Activated T-helper 1 cell treated with anti-CD3 and anti-CD28 coated beads, Interleukin-12 subunit alpha, Interleukin-12 subunit beta, Interleukin-2, Interleukin-4 antibody, amounts not matched to agents 30 ng/mL and 10 ng/mL and 1 ng/mL, durations not matched to agents 14 hours and 24 hours and 36 hours (primary cell): ENCODE data around the gene CNGB1. TPM values are rescaled to one million over a fixed set of nuclear protein-coding genes. Genes with fewer than 3 reads are reported as not detected.

ENCODE experiments used
- DNase-seq: peaks from one replicate; pipeline ENCODE4 v3.0.0; 2021; ENCODE audit warnings: low spot score
- H3K27ac Mint-ChIP-seq: one replicate; pipeline ENCODE4 v1.8.0; 2021; ENCODE audit warnings: mild to moderate bottlenecking, mixed read lengths
- H3K27me3 Mint-ChIP-seq: one replicate; pipeline ENCODE4 v1.8.0; 2022; ENCODE audit warnings: mild to moderate bottlenecking, moderate library complexity, mixed read lengths; ENCODE audit not compliant: insufficient read depth
- H3K36me3 Mint-ChIP-seq: one replicate; pipeline ENCODE4 v1.8.0; 2021; ENCODE audit warnings: low read depth, mixed read lengths
- H3K4me1 Mint-ChIP-seq: one replicate; pipeline ENCODE4 v1.8.0; 2021; ENCODE audit warnings: low read depth, mixed read lengths
- H3K4me3 Mint-ChIP-seq: one replicate; pipeline ENCODE4 v1.8.0; 2021; ENCODE audit warnings: mild to moderate bottlenecking, moderate library complexity, mixed read lengths
- H3K9me3 Mint-ChIP-seq: one replicate; pipeline ENCODE4 v1.8.0; 2021; ENCODE audit warnings: mixed read lengths
- intact Hi-C: fragments of 100-400 bp; cut with micrococcal nuclease; formaldehyde crosslinking; loops from one replicate; pipeline ENCODE4 v1.15.1; 2024
- total RNA-seq: library from RNA; stranded (reverse); gene quantifications from 2 replicates; pipeline ENCODE4 v1.2.3, GENCODE V29; 2022

Gene CNGB1
- total RNA-seq, 1 donor from 2014 or later, result not detected

GRCh38 chr16:57941016-57941664 lies 29.8 kb downstream of the CNGB1 start:
- peaks cover 13% of the 10 kb centered on the region for H3K27me3 Mint-ChIP-seq

GRCh38 chr16:57940382-57940966 lies 30.5 kb downstream of the CNGB1 start:
- no peak overlapping the region for H3K4me3 Mint-ChIP-seq

More at GRCh38 chr16:57941016-57941664, 29.8 kb downstream of the CNGB1 start:
- no peaks in the 10 kb centered on the region for H3K9me3 Mint-ChIP-seq
- intact Hi-C loops, result no loop called here
- DNase-seq, result no peak
- no peaks in the 10 kb centered on the region for H3K36me3 Mint-ChIP-seq
- H3K4me1 Mint-ChIP-seq, result no peaks in the 10 kb centered on the region
- H3K4me3 Mint-ChIP-seq, result no peak overlapping the region
- H3K27ac Mint-ChIP-seq, result no peak overlapping the region

GRCh38 chr16:57939872-57940224 lies 31.1 kb downstream of the CNGB1 start:
- no peak overlapping the region for H3K27ac Mint-ChIP-seq
- H3K27me3 Mint-ChIP-seq, result peaks cover 13% of the 10 kb centered on the region
- no peaks in the 10 kb centered on the region for H3K36me3 Mint-ChIP-seq
- intact Hi-C loops, result no loop called here
- H3K4me3 Mint-ChIP-seq, result no peak overlapping the region
- no peak for DNase-seq
- no peaks in the 10 kb centered on the region for H3K9me3 Mint-ChIP-seq
- no peaks in the 10 kb centered on the region for H3K4me1 Mint-ChIP-seq

More at GRCh38 chr16:57940382-57940966, 30.5 kb downstream of the CNGB1 start:
- Mint-ChIP-seq H3K9me3 (no peaks in the 10 kb centered on the region), H3K36me3 (no peaks in the 10 kb centered on the region), H3K27me3 (peaks cover 13% of the 10 kb centered on the region), H3K27ac (no peak overlapping the region), H3K4me1 (no peaks in the 10 kb centered on the region)
- intact Hi-C loops, result no loop called here
- no peak for DNase-seq

DNA sequence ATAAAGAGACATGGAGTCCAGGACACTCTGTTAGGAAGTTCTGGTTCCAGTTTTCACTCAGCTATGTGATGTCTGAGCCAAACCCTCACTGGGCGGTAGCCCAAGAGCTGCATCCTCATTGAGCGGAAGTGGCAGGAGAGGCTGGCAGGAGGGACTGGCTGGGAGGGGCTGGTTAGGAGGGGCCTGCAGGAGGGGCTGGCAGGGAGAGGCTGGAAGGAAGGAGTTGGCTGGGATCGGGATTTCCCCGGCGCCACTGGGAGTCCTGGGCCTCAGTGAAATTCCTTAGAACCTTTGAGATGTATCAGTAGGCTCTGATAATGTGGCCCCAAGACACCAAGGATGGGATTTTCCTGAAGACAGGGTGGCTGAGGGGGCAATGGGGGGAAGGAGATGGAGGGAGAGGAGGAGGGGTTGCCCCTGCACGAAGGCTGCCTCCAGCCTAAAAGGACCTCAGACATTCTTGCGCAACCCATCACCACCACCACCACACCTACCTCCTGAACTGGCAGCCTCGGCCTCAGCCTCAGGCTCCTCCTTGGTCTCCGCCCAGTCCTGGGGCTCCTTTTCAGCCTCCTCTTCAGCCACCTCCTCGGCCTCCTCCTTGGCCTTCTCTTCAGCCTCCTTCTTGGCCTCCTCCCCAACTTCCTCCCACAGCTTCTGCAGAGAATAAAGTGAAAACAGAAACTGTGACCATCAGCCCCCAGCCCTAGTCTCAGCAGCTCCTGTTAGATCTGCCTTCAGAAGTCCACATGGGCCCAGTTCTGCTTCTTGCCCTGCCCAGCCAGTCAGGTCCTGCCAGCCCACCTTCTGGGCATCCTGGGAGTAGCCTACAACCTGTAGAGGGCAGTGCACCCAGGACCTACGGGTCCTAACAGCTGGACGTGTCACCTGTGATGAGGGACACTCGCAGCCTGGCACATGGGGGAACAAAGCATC lies 31.7 kb downstream of the CNGB1 start:
- no peaks in the 10 kb centered on the region for H3K9me3 Mint-ChIP-seq
- intact Hi-C loops, result no loop called here
- no peaks in the 10 kb centered on the region for H3K36me3 Mint-ChIP-seq
- no peak for DNase-seq
- H3K27me3 Mint-ChIP-seq, result peaks cover 13% of the 10 kb centered on the region
- no peaks in the 10 kb centered on the region for H3K4me1 Mint-ChIP-seq
- H3K27ac Mint-ChIP-seq, result no peak overlapping the region
- H3K4me3 Mint-ChIP-seq, result no peak overlapping the region

DNA sequence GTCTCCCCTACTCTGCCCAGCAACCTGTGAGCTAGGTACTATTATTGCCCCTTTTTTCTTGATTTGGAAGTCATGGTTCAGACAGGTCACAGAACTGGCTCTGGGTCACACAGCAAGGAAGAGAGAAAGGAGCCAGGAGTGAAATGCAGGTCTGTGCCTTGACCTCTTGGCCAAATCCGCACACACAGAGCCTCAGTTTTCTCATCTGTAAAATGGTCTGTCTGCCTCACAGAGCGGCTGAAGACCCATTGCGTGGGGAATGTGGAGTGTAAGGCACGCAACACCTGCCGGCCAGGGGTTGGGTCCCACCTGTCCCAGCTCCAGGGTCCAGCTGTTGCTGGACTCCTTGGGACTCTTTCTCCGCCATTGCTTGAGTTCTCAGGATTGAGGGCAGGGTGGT lies 32.4 kb downstream of the CNGB1 start:
- no peak for DNase-seq
- H3K27me3 Mint-ChIP-seq, result peaks cover 13% of the 10 kb centered on the region
- no peak overlapping the region for H3K27ac Mint-ChIP-seq
- no peaks in the 10 kb centered on the region for H3K4me1 Mint-ChIP-seq
- intact Hi-C loops, result no loop called here
- no peaks in the 10 kb centered on the region for H3K36me3 Mint-ChIP-seq
- H3K9me3 Mint-ChIP-seq, result no peaks in the 10 kb centered on the region
- H3K4me3 Mint-ChIP-seq, result no peak overlapping the region

GRCh38 chr16:57937861-57938260 lies 33.1 kb downstream of the CNGB1 start:
- intact Hi-C loops, result no loop called here
- Mint-ChIP-seq H3K4me3 (no peak overlapping the region), H3K4me1 (no peaks in the 10 kb centered on the region), H3K9me3 (no peaks in the 10 kb centered on the region), H3K27me3 (peaks cover 14% of the 10 kb centered on the region), H3K36me3 (no peaks in the 10 kb centered on the region), H3K27ac (no peak overlapping the region)
- no peak for DNase-seq

DNA sequence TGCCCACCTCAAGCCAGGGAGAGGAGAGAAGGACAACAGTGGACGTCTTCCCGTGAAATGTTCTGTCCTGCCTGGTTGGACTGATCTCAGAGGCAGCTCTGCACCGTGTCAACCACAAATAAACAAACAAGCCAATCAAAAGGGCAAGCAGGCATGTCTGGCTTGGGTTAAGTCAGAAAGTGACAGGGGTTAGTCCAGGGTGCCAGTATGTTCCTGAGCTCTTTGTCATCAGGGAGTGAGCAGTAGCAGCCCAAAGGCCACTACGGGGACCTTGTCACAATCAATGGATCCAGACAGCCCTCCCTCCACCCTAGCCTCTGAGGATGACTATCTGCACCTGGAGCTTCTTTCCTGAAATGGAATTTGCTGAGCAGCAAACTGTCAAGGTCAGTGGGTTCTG lies 35.0 kb downstream of the CNGB1 start:
- Mint-ChIP-seq H3K9me3 (no peaks in the 10 kb centered on the region), H3K27me3 (peaks cover 11% of the 10 kb centered on the region), H3K4me1 (no peaks in the 10 kb centered on the region), H3K36me3 (no peaks in the 10 kb centered on the region), H3K27ac (no peak overlapping the region), H3K4me3 (no peak overlapping the region)
- intact Hi-C loops, result no loop called here
- DNase-seq, result no peak

DNA sequence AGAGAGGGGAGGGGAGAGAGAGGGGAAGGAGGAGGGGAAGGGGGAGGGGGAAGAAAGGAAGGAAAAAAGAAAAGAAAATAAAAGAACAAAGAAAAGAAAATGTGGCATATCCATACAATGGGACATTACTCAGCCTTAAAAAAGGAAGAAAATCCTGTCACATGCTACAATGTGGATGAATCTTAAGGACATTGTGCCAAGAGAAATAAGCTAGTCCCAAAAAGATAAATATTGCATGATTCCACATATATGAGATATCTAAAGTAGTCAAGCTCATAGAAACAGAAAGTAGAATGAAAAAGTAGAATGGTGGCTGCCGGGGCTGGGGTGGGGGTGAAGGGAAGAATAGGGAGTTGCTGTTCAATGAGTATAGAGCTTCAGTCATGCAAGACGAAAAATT lies 40.4 kb downstream of the CNGB1 start:
- H3K36me3 Mint-ChIP-seq, result no peaks in the 10 kb centered on the region
- H3K27ac Mint-ChIP-seq, result no peak overlapping the region
- peaks cover 4% of the 10 kb centered on the region for H3K27me3 Mint-ChIP-seq
- H3K4me3 Mint-ChIP-seq, result no peak overlapping the region
- intact Hi-C loops, result no loop called here
- no peaks in the 10 kb centered on the region for H3K9me3 Mint-ChIP-seq
- DNase-seq, result no peak
- no peaks in the 10 kb centered on the region for H3K4me1 Mint-ChIP-seq

GRCh38 chr16:57929250-57929649 lies 41.7 kb downstream of the CNGB1 start:
- intact Hi-C loops, result no loop called here
- H3K9me3 Mint-ChIP-seq, result no peaks in the 10 kb centered on the region

GRCh38 chr16:57926041-57926440 lies 44.9 kb downstream of the CNGB1 start:
- Mint-ChIP-seq H3K27ac (no peak overlapping the region), H3K27me3 (peaks cover 2% of the 10 kb centered on the region), H3K36me3 (no peaks in the 10 kb centered on the region), H3K9me3 (no peaks in the 10 kb centered on the region), H3K4me1 (no peaks in the 10 kb centered on the region), H3K4me3 (no peak overlapping the region)
- intact Hi-C loops, result no loop called here
- no peak for DNase-seq

More at GRCh38 chr16:57929250-57929649, 41.7 kb downstream of the CNGB1 start:
- H3K4me3 Mint-ChIP-seq, result no peak overlapping the region
- H3K27me3 Mint-ChIP-seq, result peaks cover 4% of the 10 kb centered on the region
- H3K36me3 Mint-ChIP-seq, result no peaks in the 10 kb centered on the region
- no peaks in the 10 kb centered on the region for H3K4me1 Mint-ChIP-seq
- no peak for DNase-seq
- no peak overlapping the region for H3K27ac Mint-ChIP-seq

- Mint-ChIP-seq H3K27me3 (peaks cover 4% of the 10 kb centered on the region), H3K4me3 (no peak overlapping the region), H3K36me3 (no peaks in the 10 kb centered on the region), H3K4me1 (no peaks in the 10 kb centered on the region), H3K9me3 (no peaks in the 10 kb centered on the region), H3K27ac (no peak overlapping the region)
- intact Hi-C loops, result no loop called here
- DNase-seq, result no peak
Observed at GRCh38 chr16:57925310-57925709, 45.6 kb downstream of the CNGB1 start.

DNA sequence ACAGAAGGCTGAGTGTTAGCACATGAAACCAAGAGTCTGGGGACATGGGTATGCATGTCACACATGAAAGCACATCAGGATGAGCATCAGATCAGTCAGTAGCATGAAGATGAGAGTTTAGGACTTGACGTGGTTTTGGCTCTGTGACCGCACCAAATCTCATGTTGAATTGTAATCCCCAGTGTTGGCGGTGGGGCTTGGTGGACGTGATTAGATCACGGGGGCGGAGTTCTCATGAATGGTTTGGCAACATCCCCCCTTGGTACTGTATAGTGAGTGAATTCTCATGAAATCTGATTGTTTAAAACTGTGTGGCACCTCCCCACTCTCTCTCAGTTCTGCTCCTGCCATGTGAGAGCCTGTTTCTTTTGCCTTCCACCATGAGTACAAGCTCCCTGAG lies 46.4 kb downstream of the CNGB1 start:
- Mint-ChIP-seq H3K27ac (no peak overlapping the region), H3K4me1 (no peaks in the 10 kb centered on the region), H3K27me3 (peaks cover 4% of the 10 kb centered on the region), H3K36me3 (no peaks in the 10 kb centered on the region), H3K4me3 (no peak overlapping the region), H3K9me3 (no peaks in the 10 kb centered on the region)
- intact Hi-C loops, result no loop called here
- DNase-seq, result no peak

DNA sequence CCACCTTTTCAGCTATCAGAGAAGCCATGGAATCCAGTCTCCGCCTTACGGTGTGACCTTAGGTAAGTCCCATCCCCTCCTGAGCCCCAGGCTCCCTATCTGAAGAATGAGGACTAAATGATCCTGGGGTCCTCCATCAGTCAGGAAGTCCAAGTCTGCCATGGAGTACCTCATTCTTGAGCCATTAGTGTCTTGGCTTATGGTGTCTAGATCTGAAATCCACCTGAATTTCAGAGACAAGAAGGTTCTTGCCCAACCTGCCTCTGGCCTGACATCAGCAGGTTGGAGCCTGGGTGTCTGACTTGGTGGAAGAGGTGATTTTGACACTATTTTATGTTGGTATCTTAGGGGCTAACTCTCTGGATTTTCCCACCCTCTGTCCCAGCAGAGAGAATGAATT lies 47.1 kb downstream of the CNGB1 start:
- Mint-ChIP-seq H3K4me3 (no peak overlapping the region), H3K27me3 (peaks cover 2% of the 10 kb centered on the region), H3K9me3 (no peaks in the 10 kb centered on the region), H3K27ac (no peak overlapping the region), H3K4me1 (no peaks in the 10 kb centered on the region), H3K36me3 (no peaks in the 10 kb centered on the region)
- no peak for DNase-seq
- intact Hi-C loops, result no loop called here
